Skeletal muscle tissue (tissue), 4 donors: Measurements from ENCODE around the gene KRTAP12-1. TPM values are rescaled to one million over a fixed set of nuclear protein-coding genes. Genes with fewer than 3 reads are reported as not detected.

ENCODE experiments used
- H3K27ac ChIP-seq: one replicate; pipeline ENCODE4 v1.7.0; 2013; ENCODE audit warnings: mild to moderate bottlenecking, low read depth, low read length, inconsistent platforms
- H3K27me3 ChIP-seq, 3 donors: one replicate each; pipeline ENCODE4 v1.7.0; 2013; ENCODE audit warnings: low read length in 3 of 3; ENCODE audit not compliant: control insufficient read depth in 3 of 3, insufficient read depth in 3 of 3
- H3K36me3 ChIP-seq, 3 donors: one replicate each; pipeline ENCODE4 v1.7.0; 2013; ENCODE audit warnings: low read length in 3 of 3; ENCODE audit not compliant: control insufficient read depth in 3 of 3, insufficient read depth in 3 of 3
- H3K4me1 ChIP-seq, 3 donors: one replicate each; pipeline ENCODE4 v1.7.0; 2013; ENCODE audit warnings: low read length in 3 of 3, mild to moderate bottlenecking in 3 of 3; ENCODE audit not compliant: control insufficient read depth in 3 of 3, insufficient read depth in 3 of 3
- H3K4me3 ChIP-seq, 3 donors: one replicate each; pipeline ENCODE4 v1.7.0; 2013; ENCODE audit warnings: low read length in 3 of 3
- H3K9ac ChIP-seq, 3 donors: one replicate each; pipeline ENCODE4 v1.7.0; 2013; ENCODE audit warnings: low read length in 3 of 3, mild to moderate bottlenecking in 3 of 3, moderate library complexity in 2 of 3, low read depth in 1 of 3
- H3K9me3 ChIP-seq, 3 donors: one replicate each; pipeline ENCODE4 v1.7.0; 2013; ENCODE audit warnings: low read length in 3 of 3; ENCODE audit not compliant: control insufficient read depth in 3 of 3
- total RNA-seq: library from RNA; depleted of rRNA; stranded (reverse); fragments of >200 nt; gene quantifications from one replicate; pipeline ENCODE4 v1.2.3, GENCODE V29; 2014
- donor health status: Osteomylitis.

Gene KRTAP12-1
- total RNA-seq, 1 donor from 2014 or later = not detected

- Histone ChIP-seq H3K9ac (no peak overlapping the region), H3K36me3 (no peaks in the 10 kb centered on the region), H3K4me3 (no peak overlapping the region), H3K27me3 (peaks cover 8 to 26% (median 25%) of the 10 kb centered on the region in 3 donors), H3K27ac (no peak overlapping the region), H3K4me1 (no peaks in the 10 kb centered on the region), H3K9me3 (no peaks in the 10 kb centered on the region)
Measured at GRCh38 chr21:44656868-44657267, 25.1 kb downstream of the KRTAP12-1 start.

DNA sequence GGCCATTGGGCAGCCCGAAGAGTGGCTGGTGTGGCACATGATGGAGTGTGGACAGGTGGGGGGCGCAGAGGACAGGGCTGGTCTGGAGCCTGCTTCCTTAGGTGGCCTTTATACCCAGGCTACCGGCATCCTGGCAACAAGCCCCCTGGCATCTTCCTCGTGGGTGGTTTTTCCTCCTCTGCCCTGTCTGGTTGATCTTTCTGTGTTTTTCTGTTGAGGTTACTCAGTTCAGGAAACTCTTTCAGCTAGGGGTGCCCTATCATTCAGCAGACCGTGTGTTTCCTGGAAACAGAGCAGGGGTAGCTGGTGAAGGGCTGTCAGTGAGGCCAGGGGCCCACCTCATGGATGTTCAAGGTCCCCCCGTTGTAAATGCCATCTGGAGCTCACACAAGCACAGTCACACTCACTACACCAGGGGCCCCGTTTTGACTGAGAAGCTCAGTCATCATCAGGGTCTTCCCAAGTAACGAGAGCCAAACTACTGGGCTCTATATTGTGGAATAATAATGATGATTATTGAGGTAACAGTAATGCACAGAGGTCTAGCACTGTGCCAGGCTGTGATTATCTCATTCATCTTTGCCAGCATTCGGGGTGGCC, 27.3 kb downstream of the KRTAP12-1 start, which contains the start of gene KRTAP12-4:
KRTAP12-4 (minus strand) TSS at position 84 of the 600 bp plus-strand sequence; CDS start at position 39, 45 bp downstream.
- H3K36me3 ChIP-seq = no peaks in the 10 kb centered on the region
- no peak within 1 kb of the TSS for H3K4me3 ChIP-seq
- no peak within 1 kb of the TSS for H3K9ac ChIP-seq
- H3K9me3 ChIP-seq = no peaks in the 10 kb centered on the region
- H3K4me1 ChIP-seq = no peaks in the 10 kb centered on the region
- H3K27ac ChIP-seq = no peak within 1 kb of the TSS
- peaks cover 8 to 27% (median 25%) of the 10 kb centered on the region in 3 donors for H3K27me3 ChIP-seq

- Histone ChIP-seq H3K4me3 (no peak overlapping the region), H3K27me3 (peaks cover 12 to 31% (median 29%) of the 10 kb centered on the region in 3 donors), H3K4me1 (no peaks in the 10 kb centered on the region), H3K36me3 (no peaks in the 10 kb centered on the region), H3K9ac (no peak overlapping the region), H3K9me3 (no peaks in the 10 kb centered on the region), H3K27ac (no peak overlapping the region)
Measured at GRCh38 chr21:44653656-44654575, 28.0 kb downstream of the KRTAP12-1 start.

DNA sequence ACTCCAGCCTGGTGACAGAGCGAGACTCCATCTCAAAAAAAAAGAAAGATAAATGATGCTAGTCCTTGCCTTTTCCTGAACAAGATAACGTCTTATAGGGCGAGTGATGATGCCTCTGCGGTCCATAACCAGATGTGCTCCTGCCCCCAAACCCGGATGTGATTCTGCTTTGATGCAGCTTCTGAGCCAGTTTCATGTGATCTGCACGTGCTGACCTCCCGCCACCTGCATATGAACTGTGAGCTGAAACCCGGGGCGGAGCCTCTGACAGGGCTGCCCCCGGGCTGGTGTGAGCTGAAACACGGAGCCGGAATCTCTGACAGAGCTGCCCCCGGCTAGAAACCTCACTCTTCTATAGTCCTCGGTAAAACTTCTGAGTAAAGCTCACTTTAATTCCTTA, 28.8 kb downstream of the KRTAP12-1 start:
- Histone ChIP-seq H3K9ac (no peak overlapping the region), H3K9me3 (no peaks in the 10 kb centered on the region), H3K4me1 (no peaks in the 10 kb centered on the region), H3K27ac (no peak overlapping the region), H3K27me3 (peaks cover 10 to 32% (median 27%) of the 10 kb centered on the region in 3 donors), H3K4me3 (no peak overlapping the region), H3K36me3 (no peaks in the 10 kb centered on the region)

- Histone ChIP-seq H3K27me3 (peaks cover 18 to 38% (median 34%) of the 10 kb centered on the region in 3 donors), H3K4me1 (no peaks in the 10 kb centered on the region), H3K36me3 (no peaks in the 10 kb centered on the region), H3K4me3 (no peak overlapping the region), H3K27ac (no peak overlapping the region), H3K9me3 (no peaks in the 10 kb centered on the region), H3K9ac (no peak overlapping the region)
Measured at GRCh38 chr21:44650973-44651675, 30.8 kb downstream of the KRTAP12-1 start.

GRCh38 chr21:44650265-44650972, 31.5 kb downstream of the KRTAP12-1 start:
- H3K4me1 ChIP-seq = no peaks in the 10 kb centered on the region
- no peak overlapping the region for H3K4me3 ChIP-seq
- no peaks in the 10 kb centered on the region for H3K36me3 ChIP-seq
- H3K27me3 ChIP-seq = peaks cover 18 to 38% (median 34%) of the 10 kb centered on the region in 3 donors
- H3K9ac ChIP-seq = no peak overlapping the region
- H3K27ac ChIP-seq = no peak overlapping the region
- no peaks in the 10 kb centered on the region for H3K9me3 ChIP-seq

DNA sequence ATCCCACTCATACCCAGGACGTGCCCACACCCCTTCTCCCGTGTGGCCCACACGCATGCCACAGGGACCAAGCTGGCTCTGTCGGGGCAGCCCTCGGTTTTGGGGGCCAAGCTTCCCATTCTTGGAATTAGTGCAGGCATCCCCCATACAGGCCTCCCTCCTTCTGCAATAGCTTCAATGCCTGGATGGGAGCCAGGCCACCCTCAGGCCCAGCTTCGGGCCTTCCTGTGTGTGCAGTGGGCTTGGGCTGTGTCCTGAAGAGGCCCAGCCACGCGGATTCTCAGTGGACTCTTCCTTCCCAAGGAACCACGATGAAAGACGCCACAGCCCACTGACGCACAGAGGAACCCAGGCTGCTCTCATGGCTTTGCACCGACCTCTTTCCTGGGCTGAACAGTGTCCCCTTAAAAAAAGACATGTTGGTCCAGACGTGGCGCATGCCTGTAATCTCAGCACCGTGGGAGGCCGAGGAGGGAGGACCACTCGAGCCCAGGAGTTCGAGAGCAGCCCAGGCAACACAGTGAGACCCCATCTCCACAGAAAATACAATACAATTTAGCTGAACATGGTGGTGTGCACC, 32.4 kb downstream of the KRTAP12-1 start:
- Histone ChIP-seq H3K4me1 (no peaks in the 10 kb centered on the region), H3K9me3 (no peaks in the 10 kb centered on the region), H3K9ac (no peak overlapping the region), H3K27me3 (peaks cover 18 to 37% (median 34%) of the 10 kb centered on the region in 3 donors), H3K4me3 (no peak overlapping the region), H3K36me3 (no peaks in the 10 kb centered on the region), H3K27ac (no peak overlapping the region)

DNA sequence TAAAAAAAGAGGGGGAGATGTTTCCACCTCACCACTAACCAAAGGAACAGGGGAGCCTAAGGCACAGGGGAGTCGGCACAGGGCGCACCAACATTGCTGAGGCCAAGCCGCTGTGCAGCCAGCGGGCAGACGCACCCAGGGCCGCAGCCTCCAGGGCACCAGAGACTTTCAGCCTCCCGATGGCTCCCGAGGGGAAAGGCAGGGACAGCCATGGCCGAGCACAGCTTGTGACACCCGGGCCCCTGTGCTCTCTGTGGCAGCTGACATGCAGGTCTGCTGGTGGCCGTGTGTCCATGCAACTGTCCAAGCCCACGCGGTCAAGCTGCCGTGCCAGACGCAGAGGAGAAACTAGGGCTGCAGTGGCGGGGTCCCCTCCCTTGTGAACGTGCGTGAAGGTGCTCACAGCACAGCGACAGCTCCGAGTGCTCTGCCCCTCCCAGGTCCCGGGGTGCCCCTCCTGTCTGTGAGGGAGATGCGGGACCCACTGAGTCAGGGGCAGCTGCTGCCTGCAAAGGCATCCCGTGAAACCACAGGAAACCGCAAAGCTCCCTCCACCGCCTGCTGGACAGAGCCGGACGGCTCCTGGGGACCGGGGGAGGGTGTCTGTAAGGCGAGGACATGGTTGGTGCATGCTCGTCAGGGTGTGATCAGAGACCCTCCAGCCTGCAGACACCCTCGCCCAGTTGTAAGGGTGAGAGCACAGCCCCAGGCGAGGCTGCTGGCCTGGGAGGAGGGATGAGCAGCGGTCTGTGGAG, 33.2 kb downstream of the KRTAP12-1 start:
- Histone ChIP-seq H3K4me3 (no peak overlapping the region), H3K27ac (no peak overlapping the region), H3K9me3 (peaks cover 0 to 4% (median 0%) of the 10 kb centered on the region in 3 donors), H3K4me1 (no peaks in the 10 kb centered on the region), H3K9ac (no peak overlapping the region), H3K27me3 (peaks cover 18 to 29% (median 28%) of the 10 kb centered on the region in 3 donors), H3K36me3 (no peaks in the 10 kb centered on the region)

DNA sequence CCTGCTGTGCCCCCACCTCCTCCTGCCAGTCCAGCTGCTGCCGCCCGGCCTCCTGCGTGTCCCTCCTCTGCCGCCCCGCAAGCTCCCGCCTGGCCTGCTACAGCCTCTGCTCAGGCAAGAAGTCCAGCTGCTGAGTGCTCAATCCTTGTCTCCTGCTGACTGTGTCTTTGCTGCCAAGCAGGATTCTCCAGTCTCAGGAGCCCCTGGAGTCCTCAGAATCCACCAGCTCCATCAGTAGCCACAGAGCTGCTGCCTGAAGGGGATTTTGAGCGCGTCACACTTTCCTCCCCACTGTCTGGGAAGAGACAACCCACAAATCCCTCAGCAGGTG, 34.8 kb downstream of the KRTAP12-1 start:
- Histone ChIP-seq H3K27ac (no peak overlapping the region), H3K4me1 (no peaks in the 10 kb centered on the region), H3K27me3 (peaks cover 18 to 27% (median 26%) of the 10 kb centered on the region in 3 donors), H3K4me3 (no peak overlapping the region), H3K36me3 (no peaks in the 10 kb centered on the region), H3K9me3 (peaks cover 0 to 4% (median 0%) of the 10 kb centered on the region in 3 donors), H3K9ac (no peak overlapping the region)
